Measurements from ENCODE around the gene SH3D19.

Gene SH3D19

GRCh38 chr4:151095142-151095541 lies 230.3 kb downstream of the SH3D19 start:
- Histone ChIP-seq H3K36me3 (ENCODE audit: insufficient read depth) (peaks cover 2% of the 10 kb centered on the region; the same call in 1 of the 2 replicates), H3K9ac (no peak overlapping the region), H3K4me3 (IDR thresholded peaks at IDR 0.05; ENCODE audit: insufficient read depth, low read depth, low read length) (no peak overlapping the region), H3K4me2 (no peak overlapping the region), H3K27me3 (ENCODE audit: insufficient read depth, low read depth) (no peaks in the 10 kb centered on the region), H2AFZ (ENCODE audit: low read depth) (no peak overlapping the region), H3K27ac (no peak overlapping the region), H3K79me2 (ENCODE audit: insufficient read depth, low read depth) (peaks cover 8% of the 10 kb centered on the region), H3K4me1 (ENCODE audit: low read depth, poor library complexity, severe bottlenecking) (peaks cover 11% of the 10 kb centered on the region), H4K20me1 (ENCODE audit: insufficient read depth) (no peaks in the 10 kb centered on the region)
- no peak for TF ChIP-seq CTCF (conservative IDR thresholded peaks at IDR 0.05; ENCODE audit: low read depth, low read length)

- no peaks in the 10 kb centered on the region for H3K27me3 ChIP-seq (ENCODE audit: insufficient read depth, low read depth)
- TF ChIP-seq CTCF (conservative IDR thresholded peaks at IDR 0.05; ENCODE audit: low read depth, low read length) = no peak
- H2AFZ ChIP-seq (ENCODE audit: low read depth) = no peak overlapping the region
- no peak overlapping the region for H3K4me3 ChIP-seq (IDR thresholded peaks at IDR 0.05; ENCODE audit: insufficient read depth, low read depth, low read length)
- H3K27ac ChIP-seq = no peak overlapping the region
- no peak overlapping the region for H3K9ac ChIP-seq
- no peaks in the 10 kb centered on the region for H3K36me3 ChIP-seq (ENCODE audit: insufficient read depth)
- peaks cover 11% of the 10 kb centered on the region for H3K4me1 ChIP-seq (ENCODE audit: low read depth, poor library complexity, severe bottlenecking)
- no peaks in the 10 kb centered on the region for H3K79me2 ChIP-seq (ENCODE audit: insufficient read depth, low read depth)
- no peak overlapping the region for H3K4me2 ChIP-seq
- no peaks in the 10 kb centered on the region for H4K20me1 ChIP-seq (ENCODE audit: insufficient read depth)
Observed at GRCh38 chr4:151094290-151094751, 231.1 kb downstream of the SH3D19 start.

- H2AFZ ChIP-seq (ENCODE audit: low read depth) = no peak overlapping the region
- no peaks in the 10 kb centered on the region for H3K79me2 ChIP-seq (ENCODE audit: insufficient read depth, low read depth)
- no peak overlapping the region for H3K4me2 ChIP-seq
- H3K4me3 ChIP-seq (IDR thresholded peaks at IDR 0.05; ENCODE audit: insufficient read depth, low read depth, low read length) = no peak overlapping the region
- no peaks in the 10 kb centered on the region for H3K36me3 ChIP-seq (ENCODE audit: insufficient read depth)
- H3K27me3 ChIP-seq (ENCODE audit: insufficient read depth, low read depth) = no peaks in the 10 kb centered on the region
- no peak for TF ChIP-seq CTCF (conservative IDR thresholded peaks at IDR 0.05; ENCODE audit: low read depth, low read length)
- peaks cover 3% of the 10 kb centered on the region for H3K4me1 ChIP-seq (ENCODE audit: low read depth, poor library complexity, severe bottlenecking)
- no peaks in the 10 kb centered on the region for H4K20me1 ChIP-seq (ENCODE audit: insufficient read depth)
- no peak overlapping the region for H3K9ac ChIP-seq
- no peak overlapping the region for H3K27ac ChIP-seq
Observed at GRCh38 chr4:151093203-151093602, 232.2 kb downstream of the SH3D19 start.

- no peak overlapping the region for H3K9ac ChIP-seq
- H4K20me1 ChIP-seq (ENCODE audit: insufficient read depth) = no peaks in the 10 kb centered on the region
- no peak overlapping the region for H3K4me3 ChIP-seq (IDR thresholded peaks at IDR 0.05; ENCODE audit: insufficient read depth, low read depth, low read length)
- no peak overlapping the region for H2AFZ ChIP-seq (ENCODE audit: low read depth)
- H3K27me3 ChIP-seq (ENCODE audit: insufficient read depth, low read depth) = no peaks in the 10 kb centered on the region
- H3K4me2 ChIP-seq = no peak overlapping the region
- no peak overlapping the region for H3K27ac ChIP-seq
- H3K4me1 ChIP-seq (ENCODE audit: low read depth, poor library complexity, severe bottlenecking) = peaks cover 3% of the 10 kb centered on the region
- H3K79me2 ChIP-seq (ENCODE audit: insufficient read depth, low read depth) = no peaks in the 10 kb centered on the region
- H3K36me3 ChIP-seq (ENCODE audit: insufficient read depth) = no peaks in the 10 kb centered on the region
- TF ChIP-seq CTCF (conservative IDR thresholded peaks at IDR 0.05; ENCODE audit: low read depth, low read length) = no peak
Observed at GRCh38 chr4:151092488-151092887, 232.9 kb downstream of the SH3D19 start.

Data from KMS-11 (cell line).